Nephron progenitor cell (in vitro differentiated cells): ENCODE measurements around the gene PTPRZ1.

Experiments used
- DNase-seq: peaks from one replicate; pipeline ENCODE4 v3.0.0; 2021
- H3K27ac Mint-ChIP-seq: 2 replicates; pipeline ENCODE4 v1.8.0; 2021; ENCODE audit warnings: mild to moderate bottlenecking, moderate library complexity, mixed read lengths
- H3K27me3 Mint-ChIP-seq: 2 replicates; pipeline ENCODE4 v1.8.0; 2021; ENCODE audit warnings: mild to moderate bottlenecking, low read depth, mixed read lengths; ENCODE audit not compliant: poor library complexity
- H3K36me3 Mint-ChIP-seq: 2 replicates; pipeline ENCODE4 v1.8.0; 2021; ENCODE audit warnings: low read depth, mixed read lengths
- H3K4me1 Mint-ChIP-seq: 2 replicates; pipeline ENCODE4 v1.8.0; 2021; ENCODE audit warnings: mixed read lengths
- H3K4me3 Mint-ChIP-seq: 2 replicates; pipeline ENCODE4 v1.8.0; 2021; ENCODE audit warnings: mild to moderate bottlenecking, moderate library complexity, mixed read lengths
- H3K9me3 Mint-ChIP-seq: 2 replicates; pipeline ENCODE4 v1.8.0; 2021; ENCODE audit warnings: mild to moderate bottlenecking, moderate library complexity, mixed read lengths
- CTCF ChIP-seq: fragments of 200-600 bp; sonication (generic); IDR thresholded peaks from 2 replicates; pipeline ENCODE4 v1.5.0; 2021; ENCODE audit warnings: antibody characterized with exemption

PTPRZ1 gene

GRCh38 chr7:121873289-121874194, 581 bp downstream of the PTPRZ1 start:
- no peak for TF ChIP-seq CTCF
- peak; percentile 67 for DNase-seq
- H3K27ac Mint-ChIP-seq = no peak overlapping the region
- H3K36me3 Mint-ChIP-seq = no peaks in the 10 kb centered on the region
- H3K9me3 Mint-ChIP-seq = no peaks in the 10 kb centered on the region
- H3K4me3 Mint-ChIP-seq = peak overlapping the region; percentile 96
- H3K27me3 Mint-ChIP-seq = peaks cover 28% of the 10 kb centered on the region
- peaks cover 27% of the 10 kb centered on the region for H3K4me1 Mint-ChIP-seq

- peaks cover 28% of the 10 kb centered on the region for H3K27me3 Mint-ChIP-seq
- no peaks in the 10 kb centered on the region for H3K36me3 Mint-ChIP-seq
- no peaks in the 10 kb centered on the region for H3K9me3 Mint-ChIP-seq
- no peak overlapping the region for H3K27ac Mint-ChIP-seq
- TF ChIP-seq CTCF = no peak
- peaks cover 27% of the 10 kb centered on the region for H3K4me1 Mint-ChIP-seq
- DNase-seq = no peak
- peak overlapping the region; percentile 96 for H3K4me3 Mint-ChIP-seq
Observed at GRCh38 chr7:121874298-121874697, 1.3 kb downstream of the PTPRZ1 start.

- H3K4me3 Mint-ChIP-seq = peak overlapping the region; percentile 34
- H3K36me3 Mint-ChIP-seq = no peaks in the 10 kb centered on the region
- DNase-seq = no peak
- no peak overlapping the region for H3K27ac Mint-ChIP-seq
- peaks cover 28% of the 10 kb centered on the region for H3K27me3 Mint-ChIP-seq
- no peaks in the 10 kb centered on the region for H3K9me3 Mint-ChIP-seq
- H3K4me1 Mint-ChIP-seq = peaks cover 27% of the 10 kb centered on the region
- no peak for TF ChIP-seq CTCF
Observed at GRCh38 chr7:121875203-121875602, 2.2 kb downstream of the PTPRZ1 start.

GRCh38 chr7:121876656-121877500, 3.9 kb downstream of the PTPRZ1 start:
- H3K4me1 Mint-ChIP-seq = peaks cover 35% of the 10 kb centered on the region
- H3K27ac Mint-ChIP-seq = no peak overlapping the region
- no peak for DNase-seq
- H3K4me3 Mint-ChIP-seq = no peak overlapping the region
- TF ChIP-seq CTCF = no peak
- H3K27me3 Mint-ChIP-seq = peaks cover 18% of the 10 kb centered on the region
- no peaks in the 10 kb centered on the region for H3K9me3 Mint-ChIP-seq
- H3K36me3 Mint-ChIP-seq = no peaks in the 10 kb centered on the region

- Mint-ChIP-seq H3K27ac (no peak overlapping the region), H3K36me3 (no peaks in the 10 kb centered on the region), H3K4me3 (no peak overlapping the region), H3K9me3 (no peaks in the 10 kb centered on the region), H3K4me1 (peaks cover 20% of the 10 kb centered on the region), H3K27me3 (peaks cover 2% of the 10 kb centered on the region)
- DNase-seq = no peak
- no peak for TF ChIP-seq CTCF
Observed at GRCh38 chr7:121878918-121879464, 6.0 kb downstream of the PTPRZ1 start.
